ENCODE data around the gene NACA2. TPM values are rescaled to one million over a fixed set of nuclear protein-coding genes. Genes with fewer than 3 reads are reported as not detected.

NACA2 gene
- polyA plus RNA-seq, 2 of the 4 experiments (the other 2 are of a cell fraction), result 0.34 to 0.40 TPM

- CTCF ChIA-PET, result interaction anchor here (0.6 kb wide), 1 partner anchor 246 kb away, joined by 3 read pairs; no protein-coding TSS in a partner anchor
- no peak for ATAC-seq
- no peak for DNase-seq (ENCODE audit: low read depth in 1 of 2, low spot score in 1 of 2)
- H3K4me2 ChIP-seq, result no peak overlapping the region
- no peaks in the 10 kb centered on the region for H3K4me1 ChIP-seq
- POLR2A ChIA-PET, result no interaction called here
- H3K27ac ChIP-seq, result no peak overlapping the region
- WGBS (ENCODE audit: missing lambda C conversion rate), result 23% methylated on average over 2 of the region's 2 CpGs
- no peak for TF ChIP-seq ZNF302 (CRISPR knock-in tag; IDR thresholded peaks at IDR 0.05)
- no peak; a peak in 1 of 5 replicates for TF ChIP-seq EP300 (IDR thresholded peaks at IDR 0.05)
- peak; percentile 34 for TF ChIP-seq MAFK (IDR thresholded peaks at IDR 0.05; ENCODE audit: partially characterized antibody)
- FAIRE-seq, result no peak
- H3K4me3 ChIP-seq, result no peak overlapping the region
- 0 out of 3 replicates have a peak, but pooled peaks cover 5% of the 10 kb centered on the region for H3K9me3 ChIP-seq
Measured at GRCh38 chr17:61627658-61628057, 36.6 kb upstream of the NACA2 start.

GRCh38 chr17:61627125-61627524, 36.1 kb upstream of the NACA2 start:
- TF ChIP-seq CHD2 (IDR thresholded peaks at IDR 0.05; ENCODE audit: low read length, partially characterized antibody) (no peak), RCOR1 (IDR thresholded peaks at IDR 0.05; ENCODE audit: low read depth, low read length) (no peak), MAZ (IDR thresholded peaks at IDR 0.05; ENCODE audit: borderline replicate concordance, low read depth, low read length) (no peak), FOSL2 (IDR thresholded peaks at IDR 0.05) (no peak), FOSL2 (CRISPR knock-in tag; IDR thresholded peaks at IDR 0.05) (no peak), KDM5A (IDR thresholded peaks at IDR 0.05) (no peak), BHLHE40 (IDR thresholded peaks at IDR 0.05; ENCODE audit: low read depth, low read length) (no peak), EHF (CRISPR knock-in tag; IDR thresholded peaks at IDR 0.05) (no peak), NR3C1 (IDR thresholded peaks at IDR 0.05) (no peak), REST (IDR thresholded peaks at IDR 0.05) (no peak), JUNB (IDR thresholded peaks at IDR 0.05) (no peak), EP300 (IDR thresholded peaks at IDR 0.05) (no peak), PHF8 (IDR thresholded peaks at IDR 0.05; ENCODE audit: borderline replicate concordance, low read depth) (no peak), USF2 (IDR thresholded peaks at IDR 0.05) (no peak)
- CTCF ChIA-PET, result no interaction called here
- FAIRE-seq (no peak), DNase-seq (ENCODE audit: low read depth in 1 of 2, low spot score in 1 of 2) (no peak), ATAC-seq (no peak)
- H3K4me2 ChIP-seq, result no peak overlapping the region
- POLR2A ChIA-PET, result no interaction called here
- no peak overlapping the region for H3K27ac ChIP-seq
- H3K4me3 ChIP-seq, result no peak overlapping the region
- no peaks in the 10 kb centered on the region for H3K4me1 ChIP-seq
- peaks cover 5% of the 10 kb centered on the region; the same call in 1 of the 3 replicates for H3K9me3 ChIP-seq

- FAIRE-seq (no peak), DNase-seq (ENCODE audit: low read depth in 1 of 2, low spot score in 1 of 2) (no peak), ATAC-seq (no peak)
- POLR2A ChIA-PET, result no interaction called here
- no peaks in the 10 kb centered on the region for H3K4me1 ChIP-seq
- peaks cover 18% of the 10 kb centered on the region; the same call in 2 of the 3 replicates for H3K9me3 ChIP-seq
- WGBS (ENCODE audit: missing lambda C conversion rate), result 65% methylated on average over 5 of the region's 5 CpGs
- H3K4me3 ChIP-seq, result no peak overlapping the region
- TF ChIP-seq MAZ (IDR thresholded peaks at IDR 0.05; ENCODE audit: borderline replicate concordance, low read depth, low read length), result no peak
- no peak for TF ChIP-seq ZFP36 (IDR thresholded peaks at IDR 0.05; ENCODE audit: borderline replicate concordance, partially characterized antibody)
- no peak for TF ChIP-seq HOXB13 (CRISPR knock-in tag; IDR thresholded peaks at IDR 0.05; ENCODE audit: low read depth)
- no peak for TF ChIP-seq ZC3H11A (IDR thresholded peaks at IDR 0.05)
- TF ChIP-seq EP300 (IDR thresholded peaks at IDR 0.05), result no peak
- no peak for TF ChIP-seq POLR2AphosphoS2 (conservative IDR thresholded peaks at IDR 0.05; ENCODE audit: low read length)
- no peak for TF ChIP-seq HOXA7 (CRISPR knock-in tag; IDR thresholded peaks at IDR 0.05)
- no peak for TF ChIP-seq FOSL2 (IDR thresholded peaks at IDR 0.05)
- TF ChIP-seq FOSL2 (CRISPR knock-in tag; IDR thresholded peaks at IDR 0.05), result no peak
- TF ChIP-seq FOXS1 (CRISPR knock-in tag; IDR thresholded peaks at IDR 0.05), result no peak
- no peak for TF ChIP-seq ELK1 (IDR thresholded peaks at IDR 0.05; ENCODE audit: low read depth, low read length)
- TF ChIP-seq HEYL (CRISPR knock-in tag; IDR thresholded peaks at IDR 0.05), result no peak
- TF ChIP-seq TFCP2L1 (CRISPR knock-in tag; IDR thresholded peaks at IDR 0.05), result no peak
- no peak for TF ChIP-seq ESRRA (IDR thresholded peaks at IDR 0.05; ENCODE audit: borderline replicate concordance, low read length)
- TF ChIP-seq EHMT2 (IDR thresholded peaks at IDR 0.05; ENCODE audit: low read depth), result no peak
- TF ChIP-seq CTCF (IDR thresholded peaks at IDR 0.05), result no peak
- H3K4me2 ChIP-seq, result no peak overlapping the region
- CTCF ChIA-PET, result no interaction called here
- no peak overlapping the region for H3K27ac ChIP-seq
Measured at GRCh38 chr17:61625564-61625963, 34.5 kb upstream of the NACA2 start.
